ENCODE results near the gene OPRM1.

DNA sequence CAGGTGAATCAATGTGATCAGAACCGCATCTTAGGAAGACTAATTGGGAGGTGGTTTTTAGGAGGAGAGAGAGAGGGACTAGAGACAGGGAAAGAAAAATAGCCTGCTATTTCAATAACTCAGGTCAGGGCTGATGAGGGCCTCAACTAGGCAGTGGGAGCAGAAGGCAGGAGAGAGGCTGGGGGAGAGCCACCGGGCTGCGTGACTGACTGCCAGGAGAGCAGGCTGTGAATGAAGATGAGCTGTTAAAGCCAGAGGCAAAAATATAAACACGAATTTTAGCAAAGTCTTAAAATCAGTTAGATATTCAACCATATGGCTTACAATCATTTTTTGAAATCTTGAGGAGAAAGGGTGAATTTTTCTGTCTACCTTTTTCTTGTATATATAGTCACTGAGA, 168.0 kb downstream of the OPRM1 start:
- no peak for TF ChIP-seq EZH2 (IDR thresholded peaks at IDR 0.05; ENCODE audit: low read length)
- TF ChIP-seq, protein P1, sequence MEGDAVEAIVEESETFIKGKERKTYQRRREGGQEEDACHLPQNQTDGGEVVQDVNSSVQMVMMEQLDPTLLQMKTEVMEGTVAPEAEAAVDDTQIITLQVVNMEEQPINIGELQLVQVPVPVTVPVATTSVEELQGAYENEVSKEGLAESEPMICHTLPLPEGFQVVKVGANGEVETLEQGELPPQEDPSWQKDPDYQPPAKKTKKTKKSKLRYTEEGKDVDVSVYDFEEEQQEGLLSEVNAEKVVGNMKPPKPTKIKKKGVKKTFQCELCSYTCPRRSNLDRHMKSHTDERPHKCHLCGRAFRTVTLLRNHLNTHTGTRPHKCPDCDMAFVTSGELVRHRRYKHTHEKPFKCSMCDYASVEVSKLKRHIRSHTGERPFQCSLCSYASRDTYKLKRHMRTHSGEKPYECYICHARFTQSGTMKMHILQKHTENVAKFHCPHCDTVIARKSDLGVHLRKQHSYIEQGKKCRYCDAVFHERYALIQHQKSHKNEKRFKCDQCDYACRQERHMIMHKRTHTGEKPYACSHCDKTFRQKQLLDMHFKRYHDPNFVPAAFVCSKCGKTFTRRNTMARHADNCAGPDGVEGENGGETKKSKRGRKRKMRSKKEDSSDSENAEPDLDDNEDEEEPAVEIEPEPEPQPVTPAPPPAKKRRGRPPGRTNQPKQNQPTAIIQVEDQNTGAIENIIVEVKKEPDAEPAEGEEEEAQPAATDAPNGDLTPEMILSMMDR (optimal IDR thresholded peaks at IDR 0.05 in 1 of 3, IDR thresholded peaks at IDR 0.05 in 1 of 3, conservative IDR thresholded peaks at IDR 0.05 in 1 of 3; ENCODE audit: extremely low read depth in 1 of 3, insufficient read depth in 2 of 3, low read length in 3 of 3), result no peak
